Skeletal muscle tissue (tissue), 4 donors: ENCODE results near the gene HBEGF. TPM values are rescaled to one million over a fixed set of nuclear protein-coding genes. Genes with fewer than 3 reads are reported as not detected.

Experiments
- H3K27ac ChIP-seq: one replicate; pipeline ENCODE4 v1.7.0; 2013; ENCODE audit warnings: mild to moderate bottlenecking, low read depth, low read length, inconsistent platforms
- H3K27me3 ChIP-seq, 3 donors: one replicate each; pipeline ENCODE4 v1.7.0; 2013; ENCODE audit warnings: low read length in 3 of 3; ENCODE audit not compliant: control insufficient read depth in 3 of 3, insufficient read depth in 3 of 3
- H3K36me3 ChIP-seq, 3 donors: one replicate each; pipeline ENCODE4 v1.7.0; 2013; ENCODE audit warnings: low read length in 3 of 3; ENCODE audit not compliant: control insufficient read depth in 3 of 3, insufficient read depth in 3 of 3
- H3K4me1 ChIP-seq, 3 donors: one replicate each; pipeline ENCODE4 v1.7.0; 2013; ENCODE audit warnings: low read length in 3 of 3, mild to moderate bottlenecking in 3 of 3; ENCODE audit not compliant: control insufficient read depth in 3 of 3, insufficient read depth in 3 of 3
- H3K4me3 ChIP-seq, 3 donors: one replicate each; pipeline ENCODE4 v1.7.0; 2013; ENCODE audit warnings: low read length in 3 of 3
- H3K9ac ChIP-seq, 3 donors: one replicate each; pipeline ENCODE4 v1.7.0; 2013; ENCODE audit warnings: low read length in 3 of 3, mild to moderate bottlenecking in 3 of 3, moderate library complexity in 2 of 3, low read depth in 1 of 3
- H3K9me3 ChIP-seq, 3 donors: one replicate each; pipeline ENCODE4 v1.7.0; 2013; ENCODE audit warnings: low read length in 3 of 3; ENCODE audit not compliant: control insufficient read depth in 3 of 3
- total RNA-seq: library from RNA; depleted of rRNA; stranded (reverse); fragments of >200 nt; gene quantifications from one replicate; pipeline ENCODE4 v1.2.3, GENCODE V29; 2014
- donor health status: Osteomylitis.

HBEGF gene
- total RNA-seq, 1 donor from 2014 or later, result 11.0 TPM

GRCh38 chr5:140338908-140339307 lies 7.5 kb downstream of the HBEGF start:
- Histone ChIP-seq H3K27me3 (no peaks in the 10 kb centered on the region), H3K9me3 (no peaks in the 10 kb centered on the region), H3K36me3 (peaks cover 14 to 31% (median 22%) of the 10 kb centered on the region in 3 donors), H3K4me3 (no peak overlapping the region), H3K4me1 (peaks cover 65 to 80% (median 78%) of the 10 kb centered on the region in 3 donors), H3K27ac (peak overlapping the region; percentile 60), H3K9ac (peak overlapping the region in 1 of 3 donors; percentile 16)

GRCh38 chr5:140338336-140338735 lies 8.1 kb downstream of the HBEGF start:
- Histone ChIP-seq H3K36me3 (peaks cover 16 to 32% (median 23%) of the 10 kb centered on the region in 3 donors), H3K9ac (no peak overlapping the region), H3K27ac (peak overlapping the region; percentile 60), H3K4me3 (no peak overlapping the region), H3K27me3 (no peaks in the 10 kb centered on the region), H3K4me1 (peaks cover 59 to 76% (median 73%) of the 10 kb centered on the region in 3 donors), H3K9me3 (no peaks in the 10 kb centered on the region)

GRCh38 chr5:140337880-140338279 lies 8.5 kb downstream of the HBEGF start:
- no peak overlapping the region for H3K4me3 ChIP-seq
- peaks cover 21 to 37% (median 27%) of the 10 kb centered on the region in 3 donors for H3K36me3 ChIP-seq
- peaks cover 56 to 71% (median 69%) of the 10 kb centered on the region in 3 donors for H3K4me1 ChIP-seq
- H3K27ac ChIP-seq, result peak overlapping the region; percentile 72
- peak overlapping the region in 2 of 3 donors; percentile 2 to 63 for H3K9ac ChIP-seq
- no peaks in the 10 kb centered on the region for H3K9me3 ChIP-seq
- no peaks in the 10 kb centered on the region for H3K27me3 ChIP-seq

GRCh38 chr5:140336388-140336787 lies 10.0 kb downstream of the HBEGF start:
- Histone ChIP-seq H3K9ac (peak overlapping the region; percentile 7 to 63 (median 28)), H3K9me3 (no peaks in the 10 kb centered on the region), H3K27me3 (no peaks in the 10 kb centered on the region), H3K27ac (peak overlapping the region; percentile 72), H3K36me3 (peaks cover 29 to 35% (median 34%) of the 10 kb centered on the region in 3 donors), H3K4me1 (peaks cover 41 to 58% (median 54%) of the 10 kb centered on the region in 3 donors), H3K4me3 (peak overlapping the region in 1 of 3 donors; percentile 49)

GRCh38 chr5:140331638-140332037 lies 14.8 kb downstream of the HBEGF start:
- H3K27ac ChIP-seq, result no peak overlapping the region
- H3K4me1 ChIP-seq, result peaks cover 12 to 21% (median 19%) of the 10 kb centered on the region in 3 donors
- no peaks in the 10 kb centered on the region for H3K9me3 ChIP-seq

GRCh38 chr5:140329739-140330481 lies 16.5 kb downstream of the HBEGF start:
- no peak overlapping the region for H3K4me3 ChIP-seq
- H3K36me3 ChIP-seq, result peaks cover 18 to 28% (median 19%) of the 10 kb centered on the region in 3 donors
- no peaks in the 10 kb centered on the region for H3K27me3 ChIP-seq
- H3K9ac ChIP-seq, result no peak overlapping the region
- no peaks in the 10 kb centered on the region for H3K9me3 ChIP-seq
- H3K27ac ChIP-seq, result no peak overlapping the region
- peaks cover 0 to 6% (median 6%) of the 10 kb centered on the region in 3 donors for H3K4me1 ChIP-seq

More at GRCh38 chr5:140331638-140332037, 14.8 kb downstream of the HBEGF start:
- no peak overlapping the region for H3K4me3 ChIP-seq
- no peaks in the 10 kb centered on the region for H3K27me3 ChIP-seq
- H3K9ac ChIP-seq, result no peak overlapping the region
- peaks cover 24 to 34% (median 25%) of the 10 kb centered on the region in 3 donors for H3K36me3 ChIP-seq

GRCh38 chr5:140328036-140328764 lies 18.2 kb downstream of the HBEGF start:
- H3K9ac ChIP-seq, result peak overlapping the region in 1 of 3 donors; percentile 43
- H3K27ac ChIP-seq, result no peak overlapping the region
- H3K36me3 ChIP-seq, result peaks cover 9 to 16% (median 10%) of the 10 kb centered on the region in 3 donors
- H3K4me3 ChIP-seq, result no peak overlapping the region
- H3K9me3 ChIP-seq, result no peaks in the 10 kb centered on the region
- H3K4me1 ChIP-seq, result peaks cover 11 to 14% (median 13%) of the 10 kb centered on the region in 3 donors
- no peaks in the 10 kb centered on the region for H3K27me3 ChIP-seq

- no peak overlapping the region for H3K27ac ChIP-seq
- peaks cover 5 to 10% (median 5%) of the 10 kb centered on the region in 3 donors for H3K36me3 ChIP-seq
- no peak overlapping the region for H3K4me3 ChIP-seq
- no peaks in the 10 kb centered on the region for H3K9me3 ChIP-seq
- H3K27me3 ChIP-seq, result no peaks in the 10 kb centered on the region
- peaks cover 17 to 21% (median 19%) of the 10 kb centered on the region in 3 donors for H3K4me1 ChIP-seq
- H3K9ac ChIP-seq, result peak overlapping the region in 1 of 3 donors; percentile 43
Observed at GRCh38 chr5:140327589-140327988, 18.8 kb downstream of the HBEGF start.

GRCh38 chr5:140325486-140325885 lies 20.9 kb downstream of the HBEGF start:
- Histone ChIP-seq H3K36me3 (no peaks in the 10 kb centered on the region), H3K4me3 (no peak overlapping the region), H3K27me3 (no peaks in the 10 kb centered on the region), H3K9ac (no peak overlapping the region), H3K27ac (no peak overlapping the region), H3K4me1 (peaks cover 32 to 34% (median 34%) of the 10 kb centered on the region in 3 donors), H3K9me3 (no peaks in the 10 kb centered on the region)
